Tibial artery (tissue), 4 donors: ENCODE data around the gene ALDOB.

ENCODE experiments used
- DNase-seq, 2 donors: peaks; one replicate each; pipeline ENCODE4 v3.0.0-alpha.2; 2019
- H3K27ac ChIP-seq, 2 donors: fragments of 200-600 bp; sonication (generic) in 1 of 2; 1 replicate in 1 of 2; 2 replicates in 1 of 2; pipeline ENCODE4 v1.5.1; 2018 to 2019; ENCODE audit warnings: mild to moderate bottlenecking in 1 of 2
- H3K27me3 ChIP-seq, 2 donors: fragments of 200-600 bp; sonication (generic) in 1 of 2; one replicate each; pipeline versions ENCODE4 v1.5.1 to v1.6.0; 2016 to 2019
- H3K36me3 ChIP-seq, 3 donors: fragments of 200-600 bp; sonication (generic) in 2 of 3; one replicate each; pipeline ENCODE4 v1.5.1; 2016 to 2019; ENCODE audit warnings: mild to moderate bottlenecking in 2 of 3
- H3K4me1 ChIP-seq, 4 donors: fragments of 200-600 bp; sonication (generic) in 2 of 4; 1 replicate in 3 of 4; 2 replicates in 1 of 4; pipeline ENCODE4 v1.5.1; 2016 to 2019
- H3K4me3 ChIP-seq, 2 donors: fragments of 200-600 bp; sonication (generic) in 1 of 2; 1 replicate in 1 of 2; 2 replicates in 1 of 2; pipeline ENCODE4 v1.5.1; 2018 to 2019; ENCODE audit warnings: mild to moderate bottlenecking in 2 of 2
- H3K9me3 ChIP-seq, 3 donors: fragments of 200-600 bp; sonication (generic) in 1 of 3; one replicate each; pipeline ENCODE4 v1.5.1; 2016 to 2019
- CTCF ChIP-seq, 2 experiments: fragments of 200-600 bp in 1 of 2; fragments of 450-650 bp in 1 of 2; IDR thresholded peaks; one replicate each; pipeline ENCODE4 v1.5.1; 2017 to 2019; ENCODE audit warnings: antibody characterized with exemption in 2 of 2, mild to moderate bottlenecking in 1 of 2, moderate library complexity in 1 of 2
- intact Hi-C: fragments of 100-400 bp; cut with DNase I; formaldehyde crosslinking; loops from one replicate; pipeline ENCODE4 v1.15.0; 2023; ENCODE audit warnings: low total_unique reads

ALDOB gene

GRCh38 chr9:101458963-101459631 lies 23.5 kb upstream of the ALDOB start:
- Histone ChIP-seq H3K4me1 (no peaks in the 10 kb centered on the region), H3K27me3 (peaks cover 0 to 3% of the 10 kb centered on the region in 2 donors), H3K36me3 (no peaks in the 10 kb centered on the region), H3K4me3 (no peak overlapping the region), H3K9me3 (no peaks in the 10 kb centered on the region), H3K27ac (no peak overlapping the region)
- DNase-seq = no peak
- peak; percentile 78 to 81 for TF ChIP-seq CTCF (IDR thresholded peaks at IDR 0.05)
- intact Hi-C loops = loop anchor here (2.0 kb wide), 1 partner anchor 70 kb away; no protein-coding TSS in a partner anchor

DNA sequence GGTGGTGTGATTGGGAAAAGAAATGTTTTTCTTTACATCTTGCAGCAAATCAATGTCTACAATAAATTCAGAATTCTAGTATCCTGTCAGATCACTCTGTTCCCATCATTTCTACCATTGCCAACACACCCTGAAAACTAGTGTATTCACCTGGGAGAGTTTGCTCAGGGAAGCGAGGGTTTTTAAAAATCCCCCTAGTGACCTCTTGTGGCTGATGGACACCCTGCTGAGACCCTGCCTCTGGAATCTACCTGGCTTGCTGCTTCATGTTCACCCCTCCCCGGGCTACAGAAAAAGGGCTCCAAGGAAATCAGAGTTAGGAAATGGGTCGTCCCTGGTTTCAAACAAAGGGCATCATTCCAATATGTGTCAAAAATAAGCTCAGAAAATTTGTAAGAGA lies 21.4 kb upstream of the ALDOB start:
- H3K27ac ChIP-seq = no peak overlapping the region
- intact Hi-C loops = no loop called here
- H3K36me3 ChIP-seq = no peaks in the 10 kb centered on the region

DNA sequence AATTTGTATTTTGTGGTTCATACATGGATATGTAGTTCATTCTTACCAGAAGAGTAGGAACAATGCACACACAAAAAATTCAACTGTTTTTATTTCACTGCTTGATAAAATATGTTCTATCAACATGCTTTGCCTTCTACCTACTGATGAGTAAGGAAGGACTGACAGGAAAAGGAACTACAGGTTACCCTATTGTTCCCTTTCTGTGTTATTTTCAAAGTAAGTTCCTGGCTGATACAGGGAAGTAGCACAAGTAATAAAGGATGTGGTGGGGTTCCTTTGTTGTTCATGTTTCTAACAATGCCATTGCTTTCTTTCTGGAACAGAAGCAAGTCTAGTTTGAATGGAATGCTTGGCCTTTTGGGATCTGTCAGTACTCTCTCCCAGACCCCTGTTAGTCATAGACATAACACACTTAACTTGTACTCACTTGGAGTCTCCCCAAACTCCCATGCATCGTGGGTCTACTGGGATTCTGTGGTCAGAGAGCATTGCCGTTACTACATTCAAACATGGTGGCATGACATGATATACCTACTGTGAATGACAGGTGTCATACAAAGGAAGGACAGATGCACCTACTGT lies 20.2 kb upstream of the ALDOB start:
- no peak for DNase-seq
- H3K9me3 ChIP-seq = no peaks in the 10 kb centered on the region
- no peak for TF ChIP-seq CTCF (IDR thresholded peaks at IDR 0.05)
- no peak overlapping the region for H3K4me3 ChIP-seq
- intact Hi-C loops = no loop called here
- no peak overlapping the region for H3K27ac ChIP-seq
- no peaks in the 10 kb centered on the region for H3K36me3 ChIP-seq
- H3K4me1 ChIP-seq = no peaks in the 10 kb centered on the region
- peaks cover 0 to 4% of the 10 kb centered on the region in 2 donors for H3K27me3 ChIP-seq

More for the DNA sequence above, 21.4 kb upstream of the ALDOB start:
- DNase-seq = no peak
- Histone ChIP-seq H3K27me3 (peaks cover 0 to 4% of the 10 kb centered on the region in 2 donors), H3K4me1 (no peaks in the 10 kb centered on the region), H3K9me3 (no peaks in the 10 kb centered on the region), H3K4me3 (no peak overlapping the region)
- TF ChIP-seq CTCF (IDR thresholded peaks at IDR 0.05) = no peak

DNA sequence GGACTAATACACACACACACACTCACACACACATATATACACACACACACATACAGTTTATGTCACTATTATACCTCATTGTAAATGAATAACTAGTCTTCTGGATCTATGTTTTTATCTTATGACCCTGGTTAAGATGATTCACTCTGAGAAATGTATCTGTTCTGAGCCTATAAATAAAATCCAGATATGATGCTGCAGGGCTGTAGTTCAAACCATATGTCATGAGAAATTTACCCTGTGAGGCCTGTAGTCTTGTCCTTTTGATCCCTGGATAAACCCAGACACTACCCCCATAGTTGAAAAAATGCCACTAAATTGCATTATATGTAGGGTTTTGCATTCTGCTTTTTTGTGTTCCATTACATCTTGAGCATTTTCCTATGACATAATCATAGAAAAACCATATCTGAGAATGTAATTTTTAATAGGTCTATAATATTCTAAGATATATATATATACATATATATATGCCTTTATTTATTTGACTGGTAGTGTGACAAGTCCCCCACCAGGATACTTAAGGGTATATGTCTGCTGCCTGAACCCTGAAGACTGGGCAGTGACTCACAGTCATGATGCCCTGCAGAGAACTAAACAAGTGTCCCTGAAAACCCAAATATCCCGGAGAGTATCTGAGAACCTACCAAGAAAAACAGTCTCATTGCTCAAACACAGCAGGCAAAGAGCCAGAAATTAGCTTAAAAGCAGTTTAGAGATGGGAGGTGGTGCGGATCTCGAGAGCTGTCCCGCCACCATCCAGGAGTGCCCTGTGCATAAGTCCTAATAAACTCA lies 18.4 kb upstream of the ALDOB start:
- Histone ChIP-seq H3K27me3 (peaks cover 0 to 4% of the 10 kb centered on the region in 2 donors), H3K36me3 (no peaks in the 10 kb centered on the region), H3K9me3 (no peaks in the 10 kb centered on the region), H3K4me1 (peaks cover 0 to 9% (median 0%) of the 10 kb centered on the region in 4 donors), H3K4me3 (no peak overlapping the region), H3K27ac (no peak overlapping the region)
- DNase-seq = no peak
- intact Hi-C loops = no loop called here
- no peak for TF ChIP-seq CTCF (IDR thresholded peaks at IDR 0.05)

- H3K4me1 ChIP-seq = peaks cover 0 to 10% (median 0%) of the 10 kb centered on the region in 4 donors
- intact Hi-C loops = no loop called here
- H3K9me3 ChIP-seq = no peaks in the 10 kb centered on the region
- no peak for DNase-seq
- no peak overlapping the region for H3K27ac ChIP-seq
- H3K4me3 ChIP-seq = no peak overlapping the region
- H3K27me3 ChIP-seq = peaks cover 0 to 4% of the 10 kb centered on the region in 2 donors
- no peaks in the 10 kb centered on the region for H3K36me3 ChIP-seq
- no peak for TF ChIP-seq CTCF (IDR thresholded peaks at IDR 0.05)
These were observed 15.9 kb upstream of the ALDOB start for GRCh38 chr9:101451498-101451897.
